Measurements from ENCODE around the gene PLA2G6. TPM values are rescaled to one million over a fixed set of nuclear protein-coding genes. Genes with fewer than 3 reads are reported as not detected.

Gene PLA2G6
- total and polyA plus RNA-seq, 9 of the 15 experiments (the other 6 are each of a cell fraction or from before 2014, with no cell fraction given) = 0.11 to 12.2 (median 9.7) TPM

DNA sequence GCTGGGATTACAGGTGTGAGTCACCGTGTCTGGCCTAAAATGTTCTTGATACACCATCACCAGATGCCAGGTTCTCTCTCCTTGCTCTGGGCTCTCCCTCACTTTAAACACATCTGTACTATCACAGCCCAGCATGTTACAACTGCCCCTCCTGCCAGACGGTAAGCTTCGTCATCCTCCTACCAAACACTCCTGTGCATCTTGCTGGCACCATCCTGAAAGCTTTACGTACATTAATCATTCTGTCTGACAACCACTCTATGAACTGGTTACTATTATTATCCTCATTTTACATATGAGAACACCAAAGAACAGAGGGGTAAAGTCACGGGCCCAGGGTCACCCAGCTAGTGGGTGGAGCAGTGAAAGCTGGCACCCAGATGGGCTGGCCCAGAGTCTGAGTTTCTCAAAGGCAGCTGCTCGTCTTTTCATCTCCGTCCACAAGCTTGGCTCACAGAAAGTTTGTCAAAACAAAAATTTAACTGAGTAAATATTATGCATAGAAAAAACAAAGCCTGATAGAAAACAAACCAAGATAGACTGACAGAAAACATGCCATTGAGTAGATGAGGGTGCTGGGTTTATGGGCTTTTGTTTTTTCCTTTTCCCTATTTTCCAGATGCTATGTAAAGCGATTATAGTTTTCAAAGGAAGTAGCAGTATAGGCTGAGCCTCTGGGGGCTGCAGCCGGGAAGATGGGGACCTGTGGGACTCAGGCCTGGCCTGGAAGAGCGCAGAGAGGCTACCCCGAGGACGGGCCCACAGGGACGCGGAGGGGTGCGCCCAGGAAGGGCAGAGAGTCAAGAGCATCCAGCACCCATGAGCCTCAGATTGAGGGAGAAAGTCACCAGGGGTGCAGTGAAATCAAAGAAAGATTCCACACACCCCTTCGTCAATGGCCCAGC lies 9.5 kb downstream of the PLA2G6 start:
- no peak for FAIRE-seq
- 73% methylated on average over 13 of the region's 16 CpGs for WGBS (ENCODE audit: insufficient coverage, low coverage, missing lambda C conversion rate)
- TF ChIP-seq, protein P1, sequence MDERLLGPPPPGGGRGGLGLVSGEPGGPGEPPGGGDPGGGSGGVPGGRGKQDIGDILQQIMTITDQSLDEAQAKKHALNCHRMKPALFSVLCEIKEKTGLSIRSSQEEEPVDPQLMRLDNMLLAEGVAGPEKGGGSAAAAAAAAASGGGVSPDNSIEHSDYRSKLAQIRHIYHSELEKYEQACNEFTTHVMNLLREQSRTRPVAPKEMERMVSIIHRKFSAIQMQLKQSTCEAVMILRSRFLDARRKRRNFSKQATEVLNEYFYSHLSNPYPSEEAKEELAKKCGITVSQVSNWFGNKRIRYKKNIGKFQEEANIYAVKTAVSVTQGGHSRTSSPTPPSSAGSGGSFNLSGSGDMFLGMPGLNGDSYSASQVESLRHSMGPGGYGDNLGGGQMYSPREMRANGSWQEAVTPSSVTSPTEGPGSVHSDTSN (CRISPR knock-in tag; IDR thresholded peaks at IDR 0.05; ENCODE audit: low read depth) = no peak
- TF ChIP-seq, protein P1 (tag; conservative IDR thresholded peaks at IDR 0.05; ENCODE audit: low read depth) = peak; percentile 43; the same call in 1 of the 2 replicates
- TF ChIP-seq PYGO2 (tag; IDR thresholded peaks at IDR 0.05) = no peak
- TF ChIP-seq MAFF (IDR thresholded peaks at IDR 0.05; ENCODE audit: low read length) = no peak
- TF ChIP-seq CBFA2T2 (conservative IDR thresholded peaks at IDR 0.05) = peak; percentile 23; the same call in 1 of the 2 replicates
- TF ChIP-seq, protein P2, sequence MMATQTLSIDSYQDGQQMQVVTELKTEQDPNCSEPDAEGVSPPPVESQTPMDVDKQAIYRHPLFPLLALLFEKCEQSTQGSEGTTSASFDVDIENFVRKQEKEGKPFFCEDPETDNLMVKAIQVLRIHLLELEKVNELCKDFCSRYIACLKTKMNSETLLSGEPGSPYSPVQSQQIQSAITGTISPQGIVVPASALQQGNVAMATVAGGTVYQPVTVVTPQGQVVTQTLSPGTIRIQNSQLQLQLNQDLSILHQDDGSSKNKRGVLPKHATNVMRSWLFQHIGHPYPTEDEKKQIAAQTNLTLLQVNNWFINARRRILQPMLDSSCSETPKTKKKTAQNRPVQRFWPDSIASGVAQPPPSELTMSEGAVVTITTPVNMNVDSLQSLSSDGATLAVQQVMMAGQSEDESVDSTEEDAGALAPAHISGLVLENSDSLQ (IDR thresholded peaks at IDR 0.05) = peak; percentile 64
- TF ChIP-seq CBFA2T3 (IDR thresholded peaks at IDR 0.05) = peak; percentile 48; the same call in 1 of the 2 replicates
- TF ChIP-seq MEIS2 (IDR thresholded peaks at IDR 0.05; ENCODE audit: partially characterized antibody) = peak; percentile 61
- TF ChIP-seq, protein P3, sequence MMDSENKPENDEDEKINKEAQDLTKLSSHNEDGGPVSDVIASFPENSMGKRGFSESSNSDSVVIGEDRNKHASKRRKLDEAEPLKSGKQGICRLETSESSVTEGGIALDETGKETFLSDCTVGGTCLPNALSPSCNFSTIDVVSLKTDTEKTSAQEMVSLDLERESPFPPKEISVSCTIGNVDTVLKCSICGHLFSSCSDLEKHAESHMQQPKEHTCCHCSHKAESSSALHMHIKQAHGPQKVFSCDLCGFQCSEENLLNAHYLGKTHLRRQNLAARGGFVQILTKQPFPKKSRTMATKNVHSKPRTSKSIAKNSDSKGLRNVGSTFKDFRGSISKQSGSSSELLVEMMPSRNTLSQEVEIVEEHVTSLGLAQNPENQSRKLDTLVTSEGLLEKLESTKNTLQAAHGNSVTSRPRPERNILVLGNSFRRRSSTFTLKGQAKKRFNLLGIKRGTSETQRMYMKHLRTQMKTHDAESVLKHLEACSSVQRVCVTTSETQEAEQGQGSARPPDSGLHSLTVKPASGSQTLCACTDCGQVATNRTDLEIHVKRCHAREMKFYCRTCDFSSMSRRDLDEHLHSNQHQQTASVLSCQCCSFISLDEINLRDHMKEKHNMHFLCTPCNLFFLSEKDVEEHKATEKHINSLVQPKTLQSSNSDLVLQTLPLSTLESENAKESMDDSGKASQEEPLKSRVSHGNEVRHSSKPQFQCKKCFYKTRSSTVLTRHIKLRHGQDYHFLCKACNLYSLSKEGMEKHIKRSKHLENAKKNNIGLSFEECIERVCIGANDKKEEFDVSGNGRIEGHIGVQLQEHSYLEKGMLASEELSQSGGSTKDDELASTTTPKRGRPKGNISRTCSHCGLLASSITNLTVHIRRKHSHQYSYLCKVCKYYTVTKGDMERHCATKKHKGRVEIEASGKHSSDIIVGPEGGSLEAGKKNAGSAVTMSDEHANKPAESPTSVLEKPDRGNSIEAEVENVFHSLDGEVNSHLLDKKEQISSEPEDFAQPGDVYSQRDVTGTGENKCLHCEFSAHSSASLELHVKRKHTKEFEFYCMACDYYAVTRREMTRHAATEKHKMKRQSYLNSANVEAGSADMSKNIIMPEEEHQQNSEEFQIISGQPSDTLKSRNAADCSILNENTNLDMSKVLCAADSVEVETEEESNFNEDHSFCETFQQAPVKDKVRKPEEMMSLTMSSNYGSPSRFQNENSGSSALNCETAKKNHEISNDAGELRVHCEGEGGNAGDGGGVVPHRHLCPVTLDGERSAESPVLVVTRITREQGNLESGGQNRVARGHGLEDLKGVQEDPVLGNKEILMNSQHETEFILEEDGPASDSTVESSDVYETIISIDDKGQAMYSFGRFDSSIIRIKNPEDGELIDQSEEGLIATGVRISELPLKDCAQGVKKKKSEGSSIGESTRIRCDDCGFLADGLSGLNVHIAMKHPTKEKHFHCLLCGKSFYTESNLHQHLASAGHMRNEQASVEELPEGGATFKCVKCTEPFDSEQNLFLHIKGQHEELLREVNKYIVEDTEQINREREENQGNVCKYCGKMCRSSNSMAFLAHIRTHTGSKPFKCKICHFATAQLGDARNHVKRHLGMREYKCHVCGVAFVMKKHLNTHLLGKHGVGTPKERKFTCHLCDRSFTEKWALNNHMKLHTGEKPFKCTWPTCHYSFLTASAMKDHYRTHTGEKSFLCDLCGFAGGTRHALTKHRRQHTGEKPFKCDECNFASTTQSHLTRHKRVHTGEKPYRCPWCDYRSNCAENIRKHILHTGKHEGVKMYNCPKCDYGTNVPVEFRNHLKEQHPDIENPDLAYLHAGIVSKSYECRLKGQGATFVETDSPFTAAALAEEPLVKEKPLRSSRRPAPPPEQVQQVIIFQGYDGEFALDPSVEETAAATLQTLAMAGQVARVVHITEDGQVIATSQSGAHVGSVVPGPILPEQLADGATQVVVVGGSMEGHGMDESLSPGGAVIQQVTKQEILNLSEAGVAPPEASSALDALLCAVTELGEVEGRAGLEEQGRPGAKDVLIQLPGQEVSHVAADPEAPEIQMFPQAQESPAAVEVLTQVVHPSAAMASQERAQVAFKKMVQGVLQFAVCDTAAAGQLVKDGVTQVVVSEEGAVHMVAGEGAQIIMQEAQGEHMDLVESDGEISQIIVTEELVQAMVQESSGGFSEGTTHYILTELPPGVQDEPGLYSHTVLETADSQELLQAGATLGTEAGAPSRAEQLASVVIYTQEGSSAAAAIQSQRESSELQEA (IDR thresholded peaks at IDR 0.05; ENCODE audit: low read depth) = no peak

More for the DNA sequence above, 9.5 kb downstream of the PLA2G6 start:
- Histone ChIP-seq H2AFZ (ENCODE audit: low read depth, low read length) (no peak overlapping the region), H3K9me3 (replicated peaks; ENCODE audit: control insufficient read depth, insufficient read depth, low read depth, low read length) (no peaks in the 10 kb centered on the region), H3K4me2 (ENCODE audit: insufficient read depth, low read length) (no peak overlapping the region), H3K27me3 (ENCODE audit: control insufficient read depth in 2 of 2, insufficient read depth in 2 of 2, low read length in 2 of 2) (no peaks in the 10 kb centered on the region), H3K9ac (ENCODE audit: insufficient read depth in 1 of 2, low read depth in 2 of 2, low read length in 2 of 2) (peak overlapping the region in 1 of 2 experiments; percentile 68; a peak in 2 of 4 replicates), H3K9me1 (ENCODE audit: control insufficient read depth, insufficient read depth, low read length) (peaks cover 2% of the 10 kb centered on the region), H3K4me1 (replicated peaks in 1 of 2; ENCODE audit: control insufficient read depth in 2 of 2, insufficient read depth in 2 of 2, low read length in 2 of 2) (peaks cover 0 to 39% of the 10 kb centered on the region in 2 experiments; a peak in 3 of 5 replicates), H3K4me3 (no peak overlapping the region), H3K79me2 (ENCODE audit: control insufficient read depth, insufficient read depth, low read length) (no peaks in the 10 kb centered on the region), H3K27ac (ENCODE audit: extremely low read depth, low read depth, low read length) (no peak overlapping the region), H3K36me3 (ENCODE audit: control insufficient read depth, insufficient read depth, low read length) (no peaks in the 10 kb centered on the region; the same call in 2 of the 3 replicates), H4K20me1 (replicated peaks; ENCODE audit: control insufficient read depth, insufficient read depth, low read length) (no peaks in the 10 kb centered on the region)
- in situ Hi-C loops (cut with MboI) (no loop called here), intact Hi-C loops (cut with micrococcal nuclease) (no loop called here)
- ChIA-PET CTCF (ENCODE audit: low intra/inter-chr PET ratio) (no interaction called here), POLR2A (interaction anchor here (1.3 kb wide), 1 partner anchor 8 kb away, joined by 6 read pairs; no protein-coding TSS in a partner anchor)
- DNase-seq (ENCODE audit: extremely low read depth in 1 of 4, low spot score in 3 of 4) = no peak
- ATAC-seq = no peak
- BruUV-seq (replicated peaks) = no TSS peak

All from K562 (cell line).